Subcutaneous abdominal adipose tissue (tissue), 5 donors: Measurements from ENCODE around the gene PCBP3.
"Not testable (repeated sequence)": the region's sequence is repeated elsewhere in the genome, so short reads cannot be mapped to it uniquely, and the experiment has no call there.

Source experiments
- H3K27ac ChIP-seq: one replicate; pipeline ENCODE4 v1.7.0; 2013; ENCODE audit warnings: low read depth, mild to moderate bottlenecking, inconsistent platforms, low read length, moderate library complexity
- H3K27me3 ChIP-seq, 5 donors: one replicate each; pipeline ENCODE4 v1.7.0; 2013; ENCODE audit warnings: low read length in 5 of 5, inconsistent platforms in 1 of 5; ENCODE audit not compliant: control insufficient read depth in 5 of 5, insufficient read depth in 4 of 5
- H3K36me3 ChIP-seq, 5 donors: one replicate each; pipeline ENCODE4 v1.7.0; 2013; ENCODE audit warnings: low read length in 5 of 5; ENCODE audit not compliant: control insufficient read depth in 5 of 5, insufficient read depth in 5 of 5
- H3K4me1 ChIP-seq, 5 donors: one replicate each; pipeline ENCODE4 v1.7.0; 2013; ENCODE audit warnings: low read length in 5 of 5, mild to moderate bottlenecking in 3 of 5, moderate library complexity in 1 of 5; ENCODE audit not compliant: control insufficient read depth in 5 of 5, insufficient read depth in 5 of 5
- H3K4me3 ChIP-seq, 5 donors: one replicate each; pipeline ENCODE4 v1.7.0; 2013; ENCODE audit warnings: low read length in 5 of 5, low read depth in 1 of 5
- H3K9ac ChIP-seq, 5 donors: one replicate each; pipeline ENCODE4 v1.7.0; 2013; ENCODE audit warnings: low read length in 5 of 5, mild to moderate bottlenecking in 4 of 5, moderate library complexity in 3 of 5
- H3K9me3 ChIP-seq, 5 donors: one replicate each; pipeline ENCODE4 v1.7.0; 2013; ENCODE audit warnings: low read length in 5 of 5; ENCODE audit not compliant: control insufficient read depth in 5 of 5
- donor health status: healthy.
- donor health status: healthy.
- donor health status: healthy.
- donor health status: healthy.
- donor health status: healthy.

Gene PCBP3

DNA sequence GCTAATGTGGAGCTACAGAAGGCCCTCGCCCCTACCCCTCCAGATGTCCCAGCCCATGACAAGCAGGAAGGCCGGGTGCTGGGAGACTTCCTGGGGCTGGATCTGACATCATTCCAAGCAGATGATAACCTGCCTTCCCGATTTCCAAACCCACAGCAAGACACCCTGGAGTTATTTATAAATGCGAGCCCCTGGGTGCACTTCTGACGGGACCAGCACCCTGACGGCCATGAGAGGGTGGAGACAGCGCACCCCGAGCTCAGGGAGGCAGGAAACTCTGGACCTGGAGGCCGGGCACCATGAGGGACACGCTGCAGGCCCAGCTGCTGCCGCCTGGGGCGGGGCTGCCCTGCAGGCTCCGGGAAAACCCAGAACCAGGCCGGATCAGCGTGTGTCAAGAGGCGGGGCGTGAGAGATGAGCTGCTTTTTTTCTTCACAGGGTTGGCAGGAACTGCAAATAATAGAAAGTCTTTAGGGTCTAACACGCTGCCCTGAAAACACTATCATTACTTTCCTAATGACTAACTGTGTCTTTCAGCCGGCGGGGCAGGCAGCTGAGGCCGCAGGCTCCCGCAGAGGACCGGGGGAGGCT, 2.5 kb upstream of the PCBP3 start:
- H3K9me3 ChIP-seq = no peaks in the 10 kb centered on the region
- H3K4me1 ChIP-seq = peaks cover 0 to 22% (median 16%) of the 10 kb centered on the region in 5 donors
- peak overlapping the region; percentile 23 for H3K27ac ChIP-seq
- peaks cover 0 to 24% (median 5%) of the 10 kb centered on the region in 5 donors for H3K27me3 ChIP-seq
- peak overlapping the region in 2 of 5 donors; percentile 35 to 60 for H3K9ac ChIP-seq
- H3K4me3 ChIP-seq = peak overlapping the region in 2 of 5 donors; percentile 4 to 37
- H3K36me3 ChIP-seq = no peaks in the 10 kb centered on the region

DNA sequence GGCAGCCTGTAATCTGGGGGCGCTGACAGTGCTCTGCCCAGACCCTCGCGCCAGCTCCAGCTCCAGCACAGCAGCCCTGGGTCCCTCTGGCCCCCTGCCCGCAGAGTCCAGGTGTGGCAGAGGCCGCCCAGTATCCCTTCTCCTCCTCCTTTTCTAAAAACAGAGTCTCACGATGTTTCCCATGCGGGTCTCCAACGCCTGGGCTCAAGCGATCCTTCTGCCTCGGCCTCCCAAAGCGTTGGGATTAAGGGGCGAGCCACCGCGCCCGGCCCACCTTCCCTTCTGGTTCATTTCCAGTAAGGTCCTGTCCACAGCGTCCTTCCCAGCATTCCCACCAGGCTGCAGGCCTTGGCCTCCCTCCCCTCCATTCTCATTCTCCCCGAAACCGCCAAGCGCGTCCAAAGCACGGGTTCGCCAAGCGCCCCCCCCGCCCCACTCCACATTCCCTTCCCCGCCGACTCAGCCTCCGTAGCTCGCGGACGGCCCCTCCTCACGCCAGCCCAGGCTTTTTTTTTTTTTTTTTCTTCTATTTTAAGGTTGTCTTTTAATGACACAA, 2.0 kb upstream of the PCBP3 start:
- peak overlapping the region in 2 of 5 donors; percentile 37 to 48 for H3K4me3 ChIP-seq
- peaks cover 0 to 22% (median 16%) of the 10 kb centered on the region in 5 donors for H3K4me1 ChIP-seq
- H3K27ac ChIP-seq = peak overlapping the region; percentile 23
- no peaks in the 10 kb centered on the region for H3K36me3 ChIP-seq
- H3K9me3 ChIP-seq = no peaks in the 10 kb centered on the region
- peak overlapping the region in 2 of 5 donors; percentile 47 to 60 for H3K9ac ChIP-seq
- H3K27me3 ChIP-seq = peaks cover 0 to 20% (median 3%) of the 10 kb centered on the region in 5 donors

GRCh38 chr21:45642122-45642813, 1.3 kb upstream of the PCBP3 start:
- Histone ChIP-seq H3K9ac (peak overlapping the region in 1 of 5 donors; percentile 47), H3K36me3 (no peaks in the 10 kb centered on the region), H3K27ac (no peak overlapping the region), H3K4me3 (peak overlapping the region in 3 of 5 donors; percentile 6 to 48 (median 14)), H3K27me3 (peaks cover 0 to 20% (median 2%) of the 10 kb centered on the region in 5 donors), H3K4me1 (peaks cover 0 to 22% (median 16%) of the 10 kb centered on the region in 5 donors), H3K9me3 (no peaks in the 10 kb centered on the region)

DNA sequence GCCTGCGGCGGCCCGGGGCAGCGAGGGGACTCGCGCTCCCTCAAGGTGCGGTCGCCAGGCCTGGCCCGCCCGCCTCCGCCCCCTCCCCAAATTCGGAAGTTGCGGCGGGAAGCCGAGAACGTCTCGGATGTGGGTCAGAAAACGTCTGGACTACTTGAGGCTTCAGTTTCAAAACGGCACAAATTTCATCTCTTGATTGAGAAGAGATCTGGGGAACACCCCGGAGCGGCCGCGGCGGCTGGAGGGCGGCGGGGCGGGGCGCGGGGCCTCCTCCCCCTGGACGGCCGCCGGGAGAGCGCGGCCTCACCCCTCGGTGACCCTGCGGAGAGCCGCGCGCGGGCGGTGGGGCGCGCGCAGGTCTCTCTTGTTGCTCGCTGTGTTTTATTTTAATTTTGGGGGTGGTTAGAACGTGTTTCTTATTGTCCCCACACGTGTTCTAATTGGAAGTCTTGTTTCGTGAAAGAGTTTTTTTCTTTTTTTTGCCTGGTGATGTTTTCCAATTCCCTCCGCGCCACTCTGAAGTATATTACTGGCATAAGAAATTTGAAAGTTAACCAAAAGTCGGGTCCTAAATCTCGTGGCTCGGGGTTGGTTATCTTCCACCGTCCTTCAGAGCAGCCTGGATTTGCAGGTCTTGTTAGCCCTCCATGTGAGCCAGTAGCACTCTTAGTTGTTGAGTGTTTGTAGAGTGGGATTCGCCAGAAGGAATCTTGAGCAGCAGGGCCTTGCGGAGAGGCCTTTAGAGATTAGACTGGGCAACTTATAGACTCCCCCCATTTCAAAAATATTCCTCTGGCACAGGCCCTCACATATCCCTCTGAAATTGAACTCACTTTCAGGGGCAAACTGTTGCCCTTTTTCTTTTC, 749 bp downstream of the PCBP3 start:
- Histone ChIP-seq H3K9ac (peak overlapping the region in 2 of 5 donors; percentile 32 to 48), H3K27me3 (peaks cover 0 to 15% (median 0%) of the 10 kb centered on the region in 5 donors), H3K9me3 (no peaks in the 10 kb centered on the region), H3K36me3 (no peaks in the 10 kb centered on the region), H3K4me1 (peaks cover 0 to 22% (median 16%) of the 10 kb centered on the region in 5 donors), H3K27ac (no peak overlapping the region), H3K4me3 (peak overlapping the region; percentile 40 to 56 (median 50))

GRCh38 chr21:45651921-45652320, 8.4 kb downstream of the PCBP3 start:
- no peak overlapping the region for H3K9ac ChIP-seq
- H3K4me1 ChIP-seq = peaks cover 0 to 8% (median 4%) of the 10 kb centered on the region in 5 donors
- H3K4me3 ChIP-seq = no peak overlapping the region
- H3K9me3 ChIP-seq = no peaks in the 10 kb centered on the region
- H3K27ac ChIP-seq = no peak overlapping the region
- H3K36me3 ChIP-seq = no peaks in the 10 kb centered on the region
- H3K27me3 ChIP-seq = no peaks in the 10 kb centered on the region

DNA sequence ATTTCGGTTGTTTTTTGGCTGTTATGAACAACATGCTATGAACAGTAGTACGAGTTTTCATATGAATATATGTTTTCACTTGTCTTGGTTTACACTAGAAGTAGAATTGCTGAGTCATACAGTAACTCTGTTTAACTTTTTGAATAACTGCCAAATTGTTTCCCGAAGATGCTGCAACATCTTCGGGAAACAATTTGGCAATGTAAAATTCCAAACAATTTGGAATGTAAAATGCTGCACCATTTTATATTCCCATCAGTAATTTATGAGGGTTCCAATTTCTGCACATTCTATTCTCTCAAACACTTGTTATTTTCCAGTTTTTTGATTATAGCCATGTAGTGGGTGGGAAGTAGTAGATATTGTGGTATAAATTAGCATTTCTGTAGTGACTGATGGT, 11.6 kb downstream of the PCBP3 start:
- no peak overlapping the region for H3K4me3 ChIP-seq
- no peak overlapping the region for H3K9ac ChIP-seq
- H3K36me3 ChIP-seq = no peaks in the 10 kb centered on the region
- H3K27me3 ChIP-seq = no peaks in the 10 kb centered on the region
- H3K9me3 ChIP-seq = no peaks in the 10 kb centered on the region
- H3K27ac ChIP-seq = no peak overlapping the region
- peaks cover 0 to 8% (median 4%) of the 10 kb centered on the region in 5 donors for H3K4me1 ChIP-seq

DNA sequence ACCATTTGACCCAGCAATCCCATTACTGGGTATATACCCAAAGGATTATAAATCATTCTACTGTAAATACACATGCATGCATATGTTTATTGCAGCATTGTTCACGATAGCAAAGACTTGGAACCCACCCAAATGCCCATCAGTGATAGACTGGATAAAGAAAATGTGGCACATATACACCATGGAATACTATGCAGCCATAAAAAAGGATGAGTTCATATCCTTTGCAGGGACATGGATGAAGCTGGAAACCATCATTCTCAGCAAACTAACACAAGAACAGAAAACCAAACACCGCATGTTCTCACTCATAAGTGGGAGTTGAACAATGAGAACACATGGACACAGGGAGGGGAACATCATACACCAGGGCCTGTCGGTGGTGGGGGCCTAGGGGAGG, 12.6 kb downstream of the PCBP3 start:
- H3K4me1 ChIP-seq, H3K27me3 ChIP-seq, H3K27ac ChIP-seq, H3K4me3 ChIP-seq, H3K9me3 ChIP-seq, H3K36me3 ChIP-seq, H3K9ac ChIP-seq: not testable (repeated sequence)

DNA sequence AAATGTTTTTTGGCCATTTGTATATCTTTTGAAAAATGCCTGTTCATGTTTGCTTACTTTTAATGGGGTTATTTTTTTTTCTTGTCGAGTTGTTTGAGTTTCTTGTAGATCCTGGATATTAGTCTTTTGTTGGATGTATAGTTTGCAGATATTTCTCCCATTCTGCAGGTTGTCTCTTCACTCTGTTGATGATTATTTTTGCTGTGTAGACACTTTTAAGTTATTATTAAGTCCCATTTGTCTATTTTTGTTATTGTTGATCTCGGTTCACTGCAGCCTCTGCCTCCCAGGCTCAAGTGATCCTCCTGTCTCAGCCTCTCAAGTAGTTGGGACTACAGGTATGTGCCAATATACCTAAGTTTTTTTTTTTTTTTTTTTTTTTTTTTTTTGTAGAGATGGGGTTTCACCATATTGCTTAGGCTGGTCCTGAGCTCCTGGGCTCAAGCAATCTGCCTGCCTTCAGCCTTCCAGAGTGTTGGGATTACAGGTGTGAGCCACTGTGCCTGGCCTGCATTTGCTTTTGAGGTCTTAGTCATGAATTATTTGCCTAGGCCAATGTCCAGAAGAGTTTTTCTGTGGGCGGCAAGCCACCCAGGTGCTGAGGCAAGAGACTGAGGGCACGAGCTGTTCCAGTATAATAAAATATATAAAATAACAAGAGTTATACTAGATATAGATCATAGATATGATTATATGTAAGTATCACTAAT, 18.5 kb downstream of the PCBP3 start:
- H3K36me3 ChIP-seq, H3K4me1 ChIP-seq, H3K27ac ChIP-seq, H3K27me3 ChIP-seq, H3K9ac ChIP-seq, H3K4me3 ChIP-seq: not testable (repeated sequence)
- H3K9me3 ChIP-seq = peaks cover 0 to 16% (median 2%) of the 10 kb centered on the region in 5 donors

DNA sequence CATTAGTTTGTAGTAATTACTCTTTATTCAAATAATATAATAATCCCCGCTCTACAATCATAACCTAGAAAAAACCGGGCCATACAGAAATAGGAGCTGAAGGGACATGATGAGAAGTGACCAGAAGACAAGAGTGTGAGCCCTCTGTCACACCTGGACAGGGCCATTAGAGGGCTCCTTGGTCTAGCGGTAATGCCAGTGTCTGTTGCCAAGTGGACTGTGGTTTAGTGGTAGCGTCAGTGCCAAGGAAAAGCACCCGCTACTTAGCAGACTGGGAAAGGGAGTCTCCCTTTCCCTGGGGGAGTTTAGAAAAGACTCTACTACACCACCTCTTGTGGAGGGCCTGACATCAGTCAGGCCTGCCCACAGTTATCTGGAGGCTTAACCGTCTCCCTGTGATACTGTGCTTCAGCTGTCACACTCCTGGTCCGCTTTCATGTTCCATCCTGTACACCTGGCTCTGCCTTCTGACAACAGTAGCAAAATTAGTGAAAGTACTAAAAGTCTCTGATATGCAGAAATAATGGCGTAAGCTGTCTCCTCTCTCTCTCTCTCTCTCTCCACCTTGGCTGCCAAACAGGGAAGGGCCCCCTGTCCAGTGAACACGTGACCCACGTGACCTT, 19.2 kb downstream of the PCBP3 start:
- not testable (repeated sequence) for H3K9ac ChIP-seq, H3K27me3 ChIP-seq, H3K27ac ChIP-seq, H3K4me1 ChIP-seq, H3K36me3 ChIP-seq, H3K4me3 ChIP-seq
- H3K9me3 ChIP-seq = peaks cover 0 to 18% (median 3%) of the 10 kb centered on the region in 5 donors
